Measurements from ENCODE around the gene RNASE11. TPM values are rescaled to one million over a fixed set of nuclear protein-coding genes. Genes with fewer than 3 reads are reported as not detected.

The RNASE11 gene
- total and polyA plus RNA-seq, 2 donors (not counting 3 experiments of a cell fraction or from before 2014, with no cell fraction given) = not detected

- Histone ChIP-seq H3K27me3 (ENCODE audit: control insufficient read depth in 2 of 2, insufficient read depth in 2 of 2, low read length in 2 of 2) (peaks cover 3 to 6% of the 10 kb centered on the region in 2 experiments), H3K4me2 (ENCODE audit: insufficient read depth, low read length) (peak overlapping the region; percentile 92), H3K4me3 (replicated peaks in 1 of 3; ENCODE audit: insufficient read depth in 1 of 3, low read depth in 1 of 3, low read length in 3 of 3) (peak overlapping the region; percentile 48 to 86 (median 70)), H3K4me1 (ENCODE audit: control insufficient read depth, extremely low read depth, insufficient read depth, low read length) (peaks cover 11% of the 10 kb centered on the region), H4K20me1 (replicated peaks; ENCODE audit: control insufficient read depth, extremely low read depth, insufficient read depth, low read length) (no peaks in the 10 kb centered on the region), H3K79me2 (ENCODE audit: control insufficient read depth, insufficient read depth, low read length) (no peaks in the 10 kb centered on the region), H3K9ac (replicated peaks; ENCODE audit: extremely low read depth, insufficient read depth, low read length) (peak overlapping the region; percentile 76), H3K27ac (ENCODE audit: insufficient read depth, low read depth, low read length) (peak overlapping the region; percentile 27), H3K36me3 (ENCODE audit: control insufficient read depth in 2 of 2, extremely low read depth in 1 of 2, insufficient read depth in 2 of 2, low read length in 2 of 2) (no peaks in the 10 kb centered on the region), H3K9me1 (replicated peaks; ENCODE audit: control insufficient read depth, extremely low read depth, insufficient read depth, low read length) (no peaks in the 10 kb centered on the region), H3K9me3 (replicated peaks; ENCODE audit: control insufficient read depth, insufficient read depth, low read length) (no peaks in the 10 kb centered on the region), H2AFZ (ENCODE audit: low read depth, low read length) (peak overlapping the region; percentile 85)
- ChIA-PET POLR2A (interaction anchor here (1.5 to 1.9 kb wide), 2 partner anchors 70 to 270 kb away, joined by 4 to 8 read pairs; partner anchors contain the start of gene PARP2), CTCF (interaction anchor here (0.9 to 3.0 kb wide), 18 partner anchors 9 to 355 kb away, joined by 3 to 49 read pairs (median 4); partner anchors contain the start of genes ANG, APEX1, OSGEP and PARP2)
- BruUV-seq (replicated peaks) = TSS peak; percentile 100
- intact Hi-C loops (cut with micrococcal nuclease) = loop anchor here (1.0 to 5.0 kb wide), 6 partner anchors 12 to 359 kb away; partner anchors contain the start of gene RNASE4
- FAIRE-seq = peak; percentile 91
- DNase-seq (ENCODE audit: low read depth, low spot score) = peak; percentile 97
- TF ChIP-seq POLR2A (IDR thresholded peaks at IDR 0.05; ENCODE audit: low read depth, low read length) (no peak), MYC (IDR thresholded peaks at IDR 0.05; ENCODE audit: low read depth, low read length) (peak; percentile 52), GATA2 (IDR thresholded peaks at IDR 0.05; ENCODE audit: insufficient read depth, insufficient read length, low read depth, low read length) (peak; percentile 39), FOS (IDR thresholded peaks at IDR 0.05; ENCODE audit: borderline replicate concordance, insufficient read depth, low read length) (peak; percentile 5), POLR2AphosphoS5 (IDR thresholded peaks at IDR 0.05; ENCODE audit: insufficient read depth, low read depth, low read length) (no peak), CTCF (IDR thresholded peaks at IDR 0.05; ENCODE audit: extremely low read depth in 1 of 2, insufficient read depth in 1 of 2, low read depth in 1 of 2, low read length in 2 of 2) (peak; percentile 55 to 65)
- dilution Hi-C loops (cut with MboI; ENCODE audit: extremely low pct_ligation_motif_present, low sequenced_read_pairs) = no loop called here
These were observed 25.6 kb upstream of the RNASE11 start for GRCh38 chr14:20613094-20614037.
